H9 (cell line): ENCODE measurements around the gene MRPL34. TPM values are rescaled to one million over a fixed set of nuclear protein-coding genes. Genes with fewer than 3 reads are reported as not detected.

Experiments
- DNase-seq: peaks from one replicate; pipeline ENCODE4 v3.0.0-alpha.2; 2017
- H2AFZ ChIP-seq: one replicate; pipeline ENCODE4 v1.6.1; 2013; ENCODE audit warnings: mild to moderate bottlenecking, low read length, control low read depth, moderate library complexity
- H2AK5ac ChIP-seq: 2 replicates; pipeline ENCODE4 v1.6.1; 2013; ENCODE audit warnings: low read length, control low read depth, mixed read lengths; ENCODE audit not compliant: insufficient read length
- H2BK120ac ChIP-seq: one replicate; pipeline ENCODE4 v1.6.1; 2013; ENCODE audit warnings: low read depth, mild to moderate bottlenecking, low read length, control low read depth, inconsistent platforms; ENCODE audit not compliant: poor library complexity, severe bottlenecking
- H2BK12ac ChIP-seq: 2 replicates; pipeline ENCODE4 v1.6.1; 2013; ENCODE audit warnings: low read length, control low read depth, mixed read lengths, low read depth; ENCODE audit not compliant: insufficient read length
- H2BK15ac ChIP-seq: 2 replicates; pipeline ENCODE4 v1.6.1; 2013; ENCODE audit warnings: low read depth, low read length, control low read depth
- H2BK20ac ChIP-seq: one replicate; pipeline ENCODE4 v1.6.1; 2013; ENCODE audit warnings: low read depth, mild to moderate bottlenecking, low read length, control low read depth, inconsistent platforms; ENCODE audit not compliant: poor library complexity, severe bottlenecking
- H2BK5ac ChIP-seq: 2 replicates; pipeline ENCODE4 v1.6.1; 2013; ENCODE audit warnings: low read length, control low read depth, mixed read lengths; ENCODE audit not compliant: insufficient read length
- H3K14ac ChIP-seq: 2 replicates; pipeline ENCODE4 v1.6.1; 2013; ENCODE audit warnings: low read length, control low read depth; ENCODE audit not compliant: insufficient read depth
- H3K18ac ChIP-seq: 2 replicates; pipeline ENCODE4 v1.6.1; 2013; ENCODE audit warnings: low read depth, mild to moderate bottlenecking, mixed read lengths, low read length, control low read depth; ENCODE audit not compliant: insufficient read length
- H3K23ac ChIP-seq: 2 replicates; pipeline ENCODE4 v1.6.1; 2013; ENCODE audit warnings: low read length, control low read depth, mixed read lengths, low read depth; ENCODE audit not compliant: insufficient read length
- H3K23me2 ChIP-seq: 2 replicates; pipeline ENCODE4 v1.6.1; 2013; ENCODE audit warnings: low read depth, mild to moderate bottlenecking, mixed read lengths, low read length, control low read depth; ENCODE audit not compliant: insufficient read length, poor library complexity, severe bottlenecking
- H3K27ac ChIP-seq: 2 replicates; pipeline ENCODE4 v1.5.1; 2013; ENCODE audit warnings: low read length, control low read depth, mixed read lengths, low read depth; ENCODE audit not compliant: insufficient read length
- H3K27me3 ChIP-seq: 2 replicates; pipeline ENCODE4 v1.6.1; 2013; ENCODE audit warnings: low read length, control low read depth, inconsistent platforms; ENCODE audit not compliant: insufficient read depth
- H3K4ac ChIP-seq: 2 replicates; pipeline ENCODE4 v1.6.1; 2013; ENCODE audit warnings: low read depth, mild to moderate bottlenecking, control low read depth, inconsistent platforms, low read length, moderate library complexity
- H3K4me1 ChIP-seq: 2 replicates; pipeline ENCODE4 v1.6.1; 2013; ENCODE audit warnings: low read length, control low read depth, inconsistent platforms; ENCODE audit not compliant: insufficient read depth
- H3K4me2 ChIP-seq: 2 replicates; pipeline ENCODE4 v1.6.1; 2013; ENCODE audit warnings: low read length, control low read depth, mixed read lengths; ENCODE audit not compliant: insufficient read length, insufficient read depth
- H3K56ac ChIP-seq: 2 replicates; pipeline ENCODE4 v1.6.1; 2013; ENCODE audit warnings: low read depth, mild to moderate bottlenecking, mixed read lengths, low read length, control low read depth; ENCODE audit not compliant: insufficient read length
- H3K79me1 ChIP-seq: 2 replicates; pipeline ENCODE4 v1.6.1; 2013; ENCODE audit warnings: low read depth, mild to moderate bottlenecking, moderate library complexity, low read length, control low read depth, inconsistent platforms; ENCODE audit not compliant: insufficient read depth, poor library complexity, severe bottlenecking
- H3K79me2 ChIP-seq: 2 replicates; pipeline ENCODE4 v1.6.1; 2013; ENCODE audit warnings: low read length, control low read depth, inconsistent platforms; ENCODE audit not compliant: insufficient read depth
- H3K9ac ChIP-seq: 2 replicates; pipeline ENCODE4 v1.6.1; 2013; ENCODE audit warnings: low read length, control low read depth, mixed read lengths; ENCODE audit not compliant: insufficient read length; ENCODE audit errors: extremely low read depth
- H3K9me3 ChIP-seq: one replicate; pipeline ENCODE4 v1.6.1; 2013; ENCODE audit warnings: low read depth, low read length, inconsistent platforms; ENCODE audit not compliant: control insufficient read depth
- H3T11ph ChIP-seq: one replicate; pipeline ENCODE4 v1.6.1; 2013; ENCODE audit warnings: mild to moderate bottlenecking, low read length, control low read depth, inconsistent platforms
- H4K20me1 ChIP-seq: one replicate; pipeline ENCODE4 v1.6.1; 2013; ENCODE audit not compliant: control insufficient read depth, insufficient read length, insufficient read depth
- H4K5ac ChIP-seq: 2 replicates; pipeline ENCODE4 v1.6.1; 2013; ENCODE audit warnings: low read depth, mild to moderate bottlenecking, mixed read lengths, low read length, control low read depth; ENCODE audit not compliant: insufficient read length
- H4K8ac ChIP-seq: replicated peaks from 2 replicates; pipeline ENCODE4 v1.6.1; 2013; ENCODE audit warnings: low read length, control low read depth, mixed read lengths, low read depth; ENCODE audit not compliant: insufficient read length
- H4K91ac ChIP-seq: 2 replicates; pipeline ENCODE4 v1.6.1; 2013; ENCODE audit warnings: low read depth, mild to moderate bottlenecking, moderate library complexity, mixed read lengths, low read length, control low read depth; ENCODE audit not compliant: insufficient read length
- H3K27ac Mint-ChIP-seq, 3 experiments: 2 replicates in 2 of 3; 3 replicates in 1 of 3; pipeline ENCODE4 v1.8.0; 2020 to 2021; ENCODE audit warnings: mixed read lengths in 3 of 3, mild to moderate bottlenecking in 1 of 3, moderate library complexity in 1 of 3
- H3K27me3 Mint-ChIP-seq: 2 replicates; pipeline ENCODE4 v1.8.0; 2021; ENCODE audit warnings: low read depth, mild to moderate bottlenecking, moderate library complexity, mixed read lengths
- H3K36me3 Mint-ChIP-seq, 3 experiments: 2 replicates in 2 of 3; 3 replicates in 1 of 3; pipeline ENCODE4 v1.8.0; 2020 to 2021; ENCODE audit warnings: low read depth in 3 of 3, mixed read lengths in 3 of 3; ENCODE audit not compliant: insufficient read depth in 1 of 3
- H3K4me1 Mint-ChIP-seq, 2 experiments: 2 replicates each; pipeline ENCODE4 v1.8.0; 2020; ENCODE audit warnings: mixed read lengths in 2 of 2
- H3K4me3 Mint-ChIP-seq, 2 experiments: 2 replicates in 1 of 2; 3 replicates in 1 of 2; pipeline ENCODE4 v1.8.0; 2020 to 2021; ENCODE audit warnings: mild to moderate bottlenecking in 2 of 2, mixed read lengths in 2 of 2, moderate library complexity in 1 of 2
- H3K9me3 Mint-ChIP-seq, 2 experiments: 2 replicates in 1 of 2; 3 replicates in 1 of 2; pipeline ENCODE4 v1.8.0; 2020; ENCODE audit warnings: mild to moderate bottlenecking in 2 of 2, mixed read lengths in 2 of 2, moderate library complexity in 1 of 2
- WGBS: extraction: QIAGEN DNeasy Blood & Tissue Kit; methylation state at CpG from one replicate; pipeline ENCODE4 v1.1.7; 2013; ENCODE audit warnings: missing lambda C conversion rate, low lambda C conversion rate, mixed read lengths; ENCODE audit not compliant: insufficient read length; ENCODE audit errors: extremely low coverage; 5-methylcytosine and 5-hydroxymethylcytosine counted together
- total RNA-seq: library from RNA; stranded (reverse); gene quantifications from 2 replicates; pipeline ENCODE4 v1.2.1, GENCODE V29; 2021
- TF ChIP-seq, protein P1 (sequence below): fragments of 200-600 bp; sonication (generic); conservative IDR thresholded peaks from 3 replicates; pipeline ENCODE4 v1.8.0; 2021; ENCODE audit warnings: antibody characterized with exemption, mild to moderate bottlenecking

The MRPL34 gene
- total RNA-seq, 1 experiment from 2014 or later: 84.6 TPM

DNA sequence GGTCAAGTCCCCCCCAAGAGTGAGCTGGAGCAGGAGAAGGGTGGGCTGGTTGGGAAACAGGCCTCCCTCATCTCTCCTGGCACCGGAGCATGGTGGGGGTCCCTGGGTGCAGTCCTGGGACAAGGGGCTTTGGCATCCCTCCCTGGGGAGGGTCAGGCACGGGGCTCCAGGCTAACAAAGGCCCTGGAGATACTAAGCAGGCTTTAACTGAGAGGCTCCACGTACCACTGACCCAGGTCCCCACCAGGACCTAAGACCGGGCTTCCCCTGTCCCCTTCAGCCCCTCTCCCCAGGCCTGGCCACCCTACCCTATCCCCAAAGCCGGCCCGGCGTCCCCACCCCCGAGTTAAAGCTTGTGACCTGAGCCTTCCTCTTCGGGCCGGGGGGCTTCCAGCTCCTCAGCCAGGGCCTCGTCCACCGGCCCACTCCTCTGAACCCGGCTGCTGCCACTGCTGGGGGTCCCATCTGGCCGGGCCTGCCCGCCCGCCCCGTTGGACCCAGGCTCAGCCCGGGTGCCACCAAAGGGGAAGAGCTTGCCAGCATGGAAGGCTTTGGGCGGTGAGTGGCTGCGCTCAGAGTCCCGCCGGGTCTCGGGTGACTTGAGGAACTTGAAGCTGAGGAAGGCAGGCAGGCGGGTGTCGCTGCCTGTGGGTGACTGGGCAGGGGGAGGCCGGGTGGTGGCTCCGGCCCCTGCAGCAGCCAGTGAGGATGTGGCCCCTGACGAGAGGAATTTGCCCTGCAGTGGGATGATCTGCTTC, 18.9 kb downstream of the MRPL34 start:
- Histone ChIP-seq H2AK5ac (no peak overlapping the region), H3K27ac (no peak overlapping the region), H3K79me2 (no peaks in the 10 kb centered on the region), H2BK5ac (no peak overlapping the region), H2AFZ (no peak overlapping the region), H3K9me3 (no peaks in the 10 kb centered on the region), H3K18ac (no peak overlapping the region), H4K8ac (no peak overlapping the region), H3K23me2 (peaks cover 5% of the 10 kb centered on the region), H3K4me2 (no peak overlapping the region), H2BK15ac (no peak overlapping the region), H4K91ac (no peak overlapping the region), H3K27me3 (no peaks in the 10 kb centered on the region), H3K23ac (no peak overlapping the region), H3K4ac (no peak overlapping the region), H2BK120ac (no peak overlapping the region), H2BK12ac (no peak overlapping the region), H3K9ac (no peak overlapping the region), H3T11ph (no peak overlapping the region), H2BK20ac (no peak overlapping the region), H3K56ac (no peak overlapping the region), H3K4me1 (no peaks in the 10 kb centered on the region), H3K79me1 (no peaks in the 10 kb centered on the region), H4K20me1 (no peaks in the 10 kb centered on the region), H3K14ac (no peak overlapping the region; the same call in 1 of the 2 replicates), H4K5ac (no peak overlapping the region)
- DNase-seq: no peak
- no peak overlapping the region for H3K4me3 Mint-ChIP-seq
- H3K27ac Mint-ChIP-seq: no peak overlapping the region
- no peaks in the 10 kb centered on the region for H3K9me3 Mint-ChIP-seq
- TF ChIP-seq, protein P1, sequence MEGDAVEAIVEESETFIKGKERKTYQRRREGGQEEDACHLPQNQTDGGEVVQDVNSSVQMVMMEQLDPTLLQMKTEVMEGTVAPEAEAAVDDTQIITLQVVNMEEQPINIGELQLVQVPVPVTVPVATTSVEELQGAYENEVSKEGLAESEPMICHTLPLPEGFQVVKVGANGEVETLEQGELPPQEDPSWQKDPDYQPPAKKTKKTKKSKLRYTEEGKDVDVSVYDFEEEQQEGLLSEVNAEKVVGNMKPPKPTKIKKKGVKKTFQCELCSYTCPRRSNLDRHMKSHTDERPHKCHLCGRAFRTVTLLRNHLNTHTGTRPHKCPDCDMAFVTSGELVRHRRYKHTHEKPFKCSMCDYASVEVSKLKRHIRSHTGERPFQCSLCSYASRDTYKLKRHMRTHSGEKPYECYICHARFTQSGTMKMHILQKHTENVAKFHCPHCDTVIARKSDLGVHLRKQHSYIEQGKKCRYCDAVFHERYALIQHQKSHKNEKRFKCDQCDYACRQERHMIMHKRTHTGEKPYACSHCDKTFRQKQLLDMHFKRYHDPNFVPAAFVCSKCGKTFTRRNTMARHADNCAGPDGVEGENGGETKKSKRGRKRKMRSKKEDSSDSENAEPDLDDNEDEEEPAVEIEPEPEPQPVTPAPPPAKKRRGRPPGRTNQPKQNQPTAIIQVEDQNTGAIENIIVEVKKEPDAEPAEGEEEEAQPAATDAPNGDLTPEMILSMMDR: no peak
- peaks cover 12 to 45% (median 27%) of the 10 kb centered on the region in 3 experiments for H3K36me3 Mint-ChIP-seq
- no CpG with 5 or more reads among the region's 28 CpGs for WGBS
- H3K27me3 Mint-ChIP-seq: peaks cover 3% of the 10 kb centered on the region; the same call in 1 of the 2 replicates
- peaks cover 6 to 19% of the 10 kb centered on the region in 2 experiments for H3K4me1 Mint-ChIP-seq
